ENCODE data around the gene CD81. TPM values are rescaled to one million over a fixed set of nuclear protein-coding genes. Genes with fewer than 3 reads are reported as not detected.

CD81 gene
- polyA plus RNA-seq, 4 donors: 503 to 712 (median 602) TPM

DNA sequence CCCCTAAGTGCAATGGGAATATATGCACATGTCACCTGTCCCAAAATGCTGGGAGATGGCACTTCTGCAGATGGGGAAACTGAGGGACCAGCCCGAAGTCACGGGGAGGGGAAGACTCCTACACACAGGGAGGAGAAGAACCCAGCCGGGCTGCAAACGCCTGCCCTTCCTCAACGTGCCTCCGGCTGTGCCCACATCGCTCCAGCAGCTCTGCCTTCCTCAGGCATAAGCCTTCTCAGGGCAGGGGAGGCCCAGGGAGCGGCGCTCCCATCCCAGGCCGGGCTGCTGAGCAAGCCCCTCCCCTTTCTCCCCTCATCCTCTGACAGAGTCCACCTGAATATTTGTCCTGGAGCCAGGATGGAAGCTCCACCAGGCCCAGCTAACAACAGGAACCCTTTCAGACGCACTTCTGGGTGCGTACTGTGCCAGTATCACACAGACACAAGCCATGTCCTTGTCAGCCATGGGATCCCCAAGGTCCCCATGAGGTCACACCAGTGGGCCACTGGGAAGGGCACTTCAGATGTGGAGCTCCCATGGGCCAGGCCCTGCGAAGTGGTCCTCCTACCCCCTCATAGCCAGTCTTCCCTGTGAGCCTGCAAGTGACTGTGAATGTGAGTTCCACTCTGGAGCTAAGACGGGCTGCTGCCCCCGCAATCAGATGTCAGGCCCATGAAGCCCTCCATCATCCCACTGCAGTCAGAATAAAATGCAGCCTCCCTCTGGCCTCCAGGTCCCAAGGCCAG, 2.5 kb upstream of the CD81 start:
- no peak for DNase-seq (ENCODE audit: low read depth in 4 of 4, low spot score in 2 of 4)

DNA sequence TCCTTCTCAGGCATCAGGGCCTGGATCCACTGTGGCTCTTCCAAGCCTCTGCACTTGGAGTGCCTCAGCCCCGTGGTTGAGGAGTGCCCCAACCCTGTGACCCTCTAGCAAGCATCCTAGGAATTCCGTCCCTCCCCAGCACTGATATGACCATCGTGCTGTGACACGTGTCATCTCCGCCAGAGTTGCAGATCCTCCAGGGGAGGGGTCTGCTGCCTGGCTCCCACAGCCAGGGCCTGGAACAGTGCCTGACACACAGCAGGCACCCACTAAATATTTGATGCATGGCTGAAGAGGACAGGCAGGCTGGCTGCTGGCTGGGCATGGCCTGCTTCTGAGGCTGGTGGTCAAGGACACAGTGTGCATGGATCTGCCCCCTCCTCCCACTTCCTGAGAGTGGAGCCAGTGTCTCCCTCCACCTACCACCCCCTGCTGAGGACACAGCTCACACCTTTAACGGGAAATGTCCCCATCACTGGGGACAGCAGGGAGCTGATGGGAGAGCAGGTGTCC, 1.7 kb upstream of the CD81 start:
- DNase-seq (ENCODE audit: low read depth in 4 of 4, low spot score in 2 of 4): no peak

DNA sequence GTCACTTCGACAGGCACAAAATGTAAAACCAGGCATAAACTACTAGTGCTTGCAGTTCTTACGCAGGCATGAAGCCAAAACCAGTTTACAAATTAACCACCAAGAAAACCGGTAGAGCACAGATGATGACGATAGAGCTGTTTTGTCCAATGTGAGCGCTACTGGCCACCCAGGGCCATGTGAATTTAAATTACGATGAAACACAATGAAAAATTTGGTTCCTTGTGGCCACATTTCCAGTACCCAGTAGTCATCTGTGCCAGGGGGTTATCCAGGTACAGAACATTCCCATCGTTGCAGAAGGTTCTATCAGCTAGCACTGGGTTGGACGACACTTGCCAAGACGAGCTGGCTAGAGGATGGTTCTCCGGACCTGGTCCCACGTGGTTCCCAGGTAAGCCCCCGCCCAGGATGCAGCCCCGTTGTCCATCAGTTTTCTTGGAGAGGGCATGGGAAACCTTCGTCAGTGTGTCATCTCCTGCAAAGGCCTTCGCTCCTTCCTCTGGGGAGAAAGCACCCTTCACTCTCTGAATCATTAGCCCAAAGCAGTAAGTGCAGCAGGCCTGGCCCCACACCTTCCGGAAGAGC, 1.1 kb upstream of the CD81 start:
- no peak for DNase-seq (ENCODE audit: low read depth in 4 of 4, low spot score in 2 of 4)

DNA sequence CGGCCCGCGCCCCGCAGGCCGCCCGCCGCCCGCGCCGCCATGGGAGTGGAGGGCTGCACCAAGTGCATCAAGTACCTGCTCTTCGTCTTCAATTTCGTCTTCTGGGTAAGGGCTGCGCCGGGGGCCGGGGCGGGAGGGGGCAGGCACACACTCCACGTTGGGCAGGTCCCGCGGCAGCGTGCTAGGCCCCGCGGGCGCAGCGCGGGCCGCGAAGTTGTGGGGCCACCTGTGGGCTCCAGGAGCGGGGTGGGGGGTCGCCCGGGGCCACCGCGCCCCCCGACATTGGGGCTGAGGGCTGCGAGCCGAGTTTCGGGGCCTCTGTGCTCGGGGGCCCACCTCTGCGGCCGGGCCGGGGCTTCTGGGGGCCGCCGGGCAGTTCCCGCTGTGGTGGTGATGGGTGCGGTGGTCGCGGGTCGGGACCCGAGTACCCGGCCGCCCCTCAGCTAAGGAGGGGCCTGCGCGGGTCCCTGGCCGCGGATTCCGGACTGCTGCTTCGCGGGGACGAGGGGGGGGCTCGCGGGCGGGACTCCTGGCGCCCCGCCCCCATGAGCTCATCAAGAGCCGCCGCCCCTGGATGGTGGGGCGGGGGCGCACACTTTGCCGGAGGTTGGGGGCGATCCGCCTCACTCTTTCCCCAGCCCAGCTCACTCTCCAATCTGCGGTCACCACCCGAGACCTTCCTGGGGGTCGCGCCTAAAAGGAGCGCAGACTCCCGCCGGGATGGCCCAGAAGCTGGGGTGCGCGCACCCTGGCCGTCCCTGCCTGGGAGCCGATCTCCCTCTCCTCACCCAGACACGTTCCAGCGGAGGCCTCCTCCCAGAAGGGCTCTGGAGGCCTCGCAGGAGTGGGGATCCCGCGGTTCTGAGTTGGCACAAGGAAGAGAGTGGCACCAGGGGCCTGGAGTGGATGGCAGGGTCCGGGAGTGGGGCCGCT, 667 bp downstream of the CD81 start:
- peak in 1 of 4 donors; percentile 63 for DNase-seq (ENCODE audit: low read depth in 4 of 4, low spot score in 2 of 4)

DNA sequence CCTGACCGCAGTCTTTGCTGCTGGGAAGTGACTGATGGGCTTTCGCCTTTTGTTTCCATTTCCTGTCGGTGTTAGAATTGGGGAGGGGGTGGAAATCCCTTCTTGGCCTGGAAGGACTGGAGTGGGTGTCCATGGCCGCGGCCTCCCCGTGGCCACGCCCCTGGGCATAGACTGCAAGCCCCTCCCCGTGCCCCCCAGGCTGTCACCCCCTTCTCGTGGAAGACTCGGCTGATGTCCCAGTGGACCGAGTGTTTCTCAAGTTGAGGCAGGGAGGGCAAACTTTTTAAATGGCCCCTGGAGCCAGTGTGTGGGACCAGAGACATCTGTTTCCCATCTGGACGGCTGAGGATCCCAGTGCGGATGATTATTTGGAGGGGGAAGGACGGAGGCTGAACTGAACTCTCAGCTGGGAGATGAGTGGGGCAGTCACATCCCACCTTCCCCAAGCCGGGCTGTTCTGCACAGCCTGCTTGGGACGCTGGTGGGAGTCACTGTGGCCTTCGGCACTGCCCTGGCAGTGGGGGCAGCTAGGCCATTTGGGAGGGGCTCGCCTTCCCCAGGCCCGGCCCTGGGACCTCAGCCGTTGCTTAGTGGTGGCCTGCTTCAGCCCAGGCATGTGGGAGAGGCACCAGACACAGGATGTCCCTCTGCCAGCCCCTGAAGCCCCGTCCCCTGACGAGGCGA, 1.6 kb downstream of the CD81 start:
- DNase-seq (ENCODE audit: low read depth in 4 of 4, low spot score in 2 of 4): no peak

DNA sequence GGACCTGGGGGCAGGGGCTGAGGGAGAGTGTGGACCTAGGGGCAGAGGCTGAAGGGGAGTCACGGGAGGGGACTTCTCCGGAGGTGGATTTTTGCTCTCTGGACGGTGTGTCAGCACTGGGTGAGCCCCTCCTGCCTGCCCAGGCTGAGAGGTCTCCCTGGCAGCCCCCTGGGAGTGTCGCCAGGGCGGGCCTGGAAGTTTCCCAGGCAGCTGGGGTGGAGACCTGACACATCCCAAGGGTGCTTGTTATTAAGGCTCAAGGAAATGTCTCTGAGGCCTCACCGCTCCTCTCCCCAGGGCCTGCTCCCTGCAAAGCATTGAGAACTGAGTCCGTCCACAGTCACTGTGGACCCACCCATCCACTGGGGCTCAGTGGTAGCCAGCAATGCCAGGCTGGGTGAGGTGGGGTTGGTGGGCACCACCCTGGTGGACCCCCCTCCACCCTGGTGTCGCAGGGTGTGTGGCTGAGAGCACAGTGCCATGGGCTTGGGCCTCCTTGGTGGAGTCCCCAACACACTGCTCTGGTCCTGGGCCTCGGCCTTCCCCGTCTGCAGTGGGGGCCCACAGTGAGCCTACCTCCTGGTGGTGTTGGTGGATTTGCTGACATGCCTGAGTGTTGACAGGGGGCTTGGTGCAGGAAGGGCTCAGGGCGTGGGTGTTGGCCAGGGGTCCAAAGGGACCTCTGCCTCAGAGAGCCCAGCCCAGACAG, 2.5 kb downstream of the CD81 start:
- no peak for DNase-seq (ENCODE audit: low read depth in 4 of 4, low spot score in 2 of 4)

DNA sequence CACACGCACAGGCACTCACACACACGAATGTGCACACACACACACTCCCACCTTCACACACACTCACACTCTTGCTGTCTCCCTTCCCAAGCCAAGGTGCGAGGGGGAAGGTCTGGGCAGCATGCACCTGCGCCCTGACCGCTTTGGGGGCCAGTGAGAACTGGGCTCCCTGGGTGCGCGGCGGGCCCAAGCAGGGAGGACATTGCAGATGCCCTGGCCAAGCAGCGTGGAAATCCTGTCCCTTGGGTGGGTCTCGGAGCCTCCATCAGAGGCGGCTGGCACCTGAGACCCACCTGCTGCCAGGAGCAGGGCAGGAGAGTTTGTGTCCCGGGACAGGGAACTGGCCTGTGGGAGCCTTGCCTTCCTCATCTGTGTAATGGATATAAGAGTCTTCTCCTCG, 3.3 kb downstream of the CD81 start:
- no peak for DNase-seq (ENCODE audit: low read depth in 4 of 4, low spot score in 2 of 4)

DNA sequence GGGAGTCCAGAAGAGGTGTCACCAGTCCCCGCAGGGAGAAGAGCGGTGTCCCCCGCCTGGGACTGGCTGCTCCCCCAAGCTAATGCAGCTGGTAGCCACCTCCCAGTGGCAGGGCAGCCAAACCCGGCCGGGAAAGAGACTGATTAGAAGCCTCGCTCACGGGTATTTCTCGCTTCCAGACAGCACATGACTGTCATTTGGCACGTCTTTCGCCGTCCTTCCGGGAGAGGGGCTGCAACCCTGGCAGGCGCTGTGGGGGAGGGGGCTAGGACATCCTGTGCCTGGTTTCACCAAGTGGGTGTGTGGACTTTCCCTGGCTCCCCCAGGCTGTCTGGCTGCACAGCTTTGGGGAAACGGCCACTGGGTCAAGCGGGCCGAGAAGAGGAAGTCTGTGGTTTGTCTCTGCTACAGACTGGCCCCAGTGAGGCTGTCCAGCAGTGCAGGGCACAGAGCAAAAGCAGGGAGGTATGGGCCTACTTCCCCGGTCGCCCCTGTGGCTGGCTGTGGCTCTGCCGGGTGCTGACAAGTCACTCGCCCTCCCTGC, 3.8 kb downstream of the CD81 start:
- DNase-seq (ENCODE audit: low read depth in 4 of 4, low spot score in 2 of 4): no peak

DNA sequence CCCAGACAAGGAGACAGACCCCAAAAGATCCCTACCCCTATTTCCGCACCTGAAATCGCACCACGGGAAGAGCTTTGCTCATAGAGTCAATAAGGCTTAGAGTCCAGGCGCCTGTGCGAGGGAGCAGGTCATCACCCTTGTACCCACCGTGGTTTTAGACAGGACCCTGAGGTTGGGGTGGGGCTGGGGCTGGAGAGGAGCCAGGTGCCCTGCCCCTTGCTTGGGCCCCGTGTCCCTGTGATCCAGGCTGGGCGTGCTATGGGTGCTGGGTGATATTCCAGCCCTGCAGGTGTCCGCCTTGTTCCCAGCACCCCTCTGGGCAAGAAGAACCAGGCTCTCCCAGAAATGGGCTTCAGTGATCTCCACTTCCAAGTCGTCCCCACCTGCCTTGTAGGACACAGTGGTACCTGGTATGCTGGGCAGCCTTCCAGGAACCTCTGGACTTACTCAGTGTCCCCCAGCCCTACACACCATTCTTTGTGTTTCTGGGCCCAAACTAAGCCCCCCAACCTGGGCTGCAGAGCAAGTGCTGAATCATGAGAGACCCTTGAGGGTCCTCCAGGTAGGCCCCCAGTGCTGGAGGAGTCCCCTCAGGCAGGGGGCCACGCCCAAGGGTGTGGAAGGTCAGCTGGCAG, 4.5 kb downstream of the CD81 start:
- DNase-seq (ENCODE audit: low read depth in 4 of 4, low spot score in 2 of 4): no peak

DNA sequence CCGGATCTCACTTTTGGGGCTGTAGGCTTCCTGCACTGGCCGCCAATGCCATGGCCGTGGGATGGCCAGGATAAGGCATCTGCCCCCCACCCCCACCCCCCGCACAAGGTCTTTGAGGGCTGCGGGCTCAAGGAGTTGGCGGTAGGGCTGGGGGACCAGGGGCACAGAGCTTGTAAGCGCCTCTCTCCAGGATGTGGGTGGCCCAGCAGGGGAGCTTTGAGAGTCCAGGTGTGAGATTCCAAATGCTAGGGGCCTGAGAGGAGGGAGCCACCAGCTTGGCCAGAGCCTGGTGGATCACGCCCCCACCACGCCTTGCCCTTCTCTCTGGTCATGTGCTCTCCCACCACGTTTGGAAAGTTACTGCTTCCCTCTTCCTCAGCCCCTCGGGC, 5.0 kb downstream of the CD81 start:
- no peak for DNase-seq (ENCODE audit: low read depth in 4 of 4, low spot score in 2 of 4)

DNA sequence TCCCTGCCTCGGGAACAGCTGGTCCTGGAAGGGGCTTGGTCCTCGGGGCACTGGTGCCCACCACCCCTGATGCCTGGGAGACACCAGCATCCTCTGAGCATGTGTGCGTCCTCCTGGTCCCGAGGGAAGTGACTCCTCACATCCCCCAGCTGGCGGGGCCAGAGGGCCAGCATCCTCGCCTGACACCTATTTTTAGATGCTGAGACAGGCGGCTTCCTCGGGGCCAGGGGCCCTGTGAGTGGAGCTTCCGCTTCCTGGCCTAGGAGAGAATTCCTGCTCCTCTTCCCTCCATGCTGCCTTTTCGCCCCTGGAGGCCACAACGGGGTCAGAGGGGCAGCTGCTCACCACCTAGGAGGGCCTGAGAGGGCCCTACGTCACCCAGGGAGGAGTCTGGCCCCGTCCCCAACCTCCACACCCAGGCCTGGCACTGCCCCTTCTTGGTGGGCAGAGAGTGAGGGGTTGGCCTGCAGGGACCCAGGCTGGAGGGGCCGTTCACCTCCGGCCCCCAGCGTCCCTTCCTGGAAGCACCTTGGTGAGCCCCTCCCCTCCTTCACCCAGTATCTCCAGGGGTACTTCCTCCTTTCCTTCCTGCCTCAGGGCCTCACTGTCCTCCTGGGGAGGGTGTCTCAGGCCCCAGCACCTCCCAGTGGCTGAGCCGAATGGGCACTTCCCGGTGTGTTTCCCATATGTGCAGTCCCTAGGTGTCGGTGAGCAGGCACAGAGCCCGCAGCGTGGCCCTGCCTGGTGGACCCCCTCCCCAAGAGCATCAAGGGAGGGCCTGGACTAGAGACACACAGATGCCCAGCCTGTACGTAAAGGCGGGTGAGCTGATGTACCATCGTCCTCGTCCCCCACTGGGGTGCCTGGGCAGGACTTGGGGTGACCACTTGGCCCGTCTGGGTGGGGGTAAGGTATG, 6.1 kb downstream of the CD81 start:
- DNase-seq (ENCODE audit: low read depth in 4 of 4, low spot score in 2 of 4): no peak

DNA sequence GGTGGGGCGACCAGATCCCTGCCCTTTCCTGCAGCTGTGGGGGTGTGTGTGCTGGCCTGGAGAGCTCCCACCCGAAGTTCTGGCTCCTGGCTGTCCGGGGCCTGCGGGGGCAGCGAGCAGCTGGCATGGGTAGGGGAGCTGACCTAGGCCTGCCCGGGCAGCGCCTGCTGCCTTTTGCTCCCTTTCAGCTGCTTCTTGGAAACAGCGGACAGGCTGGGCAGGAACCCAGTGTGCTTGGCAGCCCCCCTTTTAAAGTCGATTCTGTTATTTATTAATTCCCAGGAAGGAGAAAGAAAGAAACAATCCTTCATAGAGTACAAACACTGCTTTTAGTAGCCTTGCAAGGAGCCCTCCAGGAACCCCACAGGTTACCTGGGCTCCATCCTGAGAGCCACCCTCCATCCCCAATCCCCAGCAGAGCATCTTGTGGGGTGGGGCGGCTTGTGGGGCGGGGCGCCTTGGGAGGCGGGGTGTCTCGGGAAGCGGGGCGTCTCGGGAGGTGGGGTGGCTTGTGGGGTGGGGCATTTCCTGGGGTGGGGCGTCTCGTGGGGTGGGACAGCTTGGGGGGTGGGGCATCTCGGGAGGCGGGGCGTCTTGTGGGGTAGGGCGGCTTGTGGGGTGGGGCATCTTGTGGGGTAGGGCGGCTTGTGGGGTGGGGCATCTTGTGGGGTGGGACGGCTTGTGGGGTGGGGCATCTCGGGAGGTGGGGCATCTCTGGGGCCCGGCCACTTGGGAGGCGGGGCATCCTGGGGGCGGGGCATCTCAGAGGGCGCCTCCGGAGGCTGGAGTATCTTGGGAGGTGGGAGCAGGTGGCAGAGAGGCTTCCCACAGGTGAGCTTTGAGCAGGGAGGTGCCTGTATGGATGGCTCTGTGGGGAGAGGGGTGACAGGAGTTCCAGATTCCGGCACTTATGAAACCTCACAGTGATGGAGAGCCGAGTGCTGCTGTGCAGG, 7.0 kb downstream of the CD81 start:
- no peak for DNase-seq (ENCODE audit: low read depth in 4 of 4, low spot score in 2 of 4)

DNA sequence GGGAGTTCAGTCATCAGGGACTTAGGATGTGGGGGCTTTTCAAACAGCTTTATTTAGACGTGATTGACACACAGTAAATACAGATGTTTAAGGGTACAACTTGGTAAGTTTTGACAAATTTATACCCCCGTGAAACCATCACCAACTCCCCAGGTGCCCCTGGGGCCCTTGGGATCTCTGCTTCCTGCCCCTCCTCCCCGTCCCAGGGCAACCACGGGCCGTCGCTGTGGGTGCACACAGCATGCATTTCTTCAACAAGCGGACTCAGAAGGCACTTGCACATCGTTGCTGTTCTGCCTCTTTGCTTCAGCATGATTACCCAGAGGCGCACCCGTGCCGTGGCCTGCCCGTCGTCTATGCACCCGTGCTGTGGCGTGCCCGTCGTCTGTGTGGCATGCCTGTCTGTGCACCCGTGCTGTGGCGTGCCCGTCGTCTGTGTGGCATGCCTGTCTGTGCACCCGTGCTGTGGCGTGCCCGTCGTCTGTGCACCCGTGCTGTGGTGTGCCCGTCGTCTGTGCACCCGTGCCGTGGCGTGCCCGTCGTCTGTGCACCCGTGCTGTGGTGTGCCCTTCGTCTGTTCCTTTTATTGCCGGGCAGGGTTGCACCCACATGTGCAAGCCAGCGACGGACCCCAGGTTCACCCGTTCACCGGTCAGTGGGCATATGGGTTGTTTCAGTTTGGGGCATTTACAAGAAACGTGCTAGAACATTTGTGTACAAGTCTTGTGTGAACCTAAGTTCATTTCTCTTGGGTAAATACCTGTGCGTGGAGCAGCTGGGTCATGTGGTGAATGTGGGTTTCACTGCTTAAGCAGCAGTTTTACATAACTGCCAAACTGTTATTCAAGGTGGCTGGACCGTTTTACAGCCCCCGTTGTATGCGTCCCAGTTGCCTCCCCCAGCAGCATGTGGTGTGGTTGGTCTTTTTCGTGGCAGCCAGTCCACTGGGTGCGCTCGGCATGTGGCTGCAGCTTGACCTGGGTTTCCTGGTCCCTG, 8.3 kb downstream of the CD81 start:
- DNase-seq (ENCODE audit: low read depth in 4 of 4, low spot score in 2 of 4): no peak

DNA sequence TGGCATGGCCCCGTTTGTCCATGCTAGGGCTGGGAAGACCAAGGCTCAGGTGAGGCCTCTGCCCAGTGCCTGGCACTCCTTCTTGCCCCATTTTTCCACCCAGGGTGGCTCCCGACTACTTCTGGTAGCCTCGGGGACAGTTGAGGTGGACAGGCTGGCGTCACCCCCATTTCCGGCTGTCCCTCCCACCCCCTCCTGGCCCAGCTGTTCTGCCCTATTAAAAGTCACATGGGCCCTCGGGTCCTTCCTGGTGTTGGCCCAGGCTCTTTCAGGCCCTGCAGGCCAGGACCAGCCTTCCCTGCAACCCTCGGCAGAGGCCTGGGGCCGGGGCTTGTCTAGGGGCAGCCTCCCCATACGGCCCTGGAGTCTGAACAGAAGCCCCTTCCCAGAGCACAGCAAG, 9.5 kb downstream of the CD81 start:
- DNase-seq (ENCODE audit: low read depth in 4 of 4, low spot score in 2 of 4): no peak

DNA sequence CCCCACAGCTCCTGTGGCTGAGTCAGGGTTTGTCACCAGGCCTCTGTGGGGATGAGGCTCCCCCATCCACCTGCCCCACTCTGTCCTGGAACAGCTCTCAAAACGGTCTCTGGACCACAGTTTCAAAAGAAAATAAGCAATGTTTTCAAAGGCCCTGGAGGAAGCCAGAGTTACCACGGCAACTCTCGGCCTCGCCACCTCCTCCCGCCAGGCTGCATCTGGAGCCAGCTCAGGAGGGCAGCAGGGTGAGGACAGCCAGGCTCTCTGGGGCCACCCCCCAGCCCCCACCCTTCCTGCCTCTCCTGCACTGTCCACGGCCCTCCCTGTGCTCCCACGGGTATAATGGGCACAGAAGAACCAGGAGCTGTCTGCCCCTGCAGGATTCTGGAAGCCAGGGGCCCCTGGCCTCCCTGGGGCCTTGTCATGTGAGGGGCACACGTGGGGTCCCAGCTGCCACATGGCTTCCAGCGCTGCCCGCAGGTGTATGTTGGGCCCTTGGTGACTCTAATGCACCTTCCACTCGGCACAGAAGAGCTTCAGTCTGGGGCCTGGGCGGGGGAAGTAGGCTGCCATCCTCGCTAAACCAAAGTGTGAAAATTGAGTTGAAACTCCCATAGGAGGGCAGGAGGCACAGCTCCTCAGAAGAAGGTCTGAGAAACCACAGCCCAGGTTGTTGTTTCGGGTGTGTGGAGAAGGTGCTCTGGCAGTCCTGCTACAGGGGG, 10.3 kb downstream of the CD81 start:
- no peak for DNase-seq (ENCODE audit: low read depth in 4 of 4, low spot score in 2 of 4)

All from left renal cortex interstitium (tissue), 4 donors.